Measurements from ENCODE around the gene ACTR5.

The ACTR5 gene

GRCh38 chr20:38757145-38757775 is 9.0 kb downstream of the ACTR5 start:
- H3K36me3 ChIP-seq (ENCODE audit: control insufficient read depth in 2 of 2, insufficient read depth in 1 of 2, low read length in 2 of 2) = peaks cover 3 to 70% of the 10 kb centered on the region in 2 experiments
- ChIA-PET CTCF (interaction anchor here (0.6 to 1.7 kb wide), 3 partner anchors 108 to 232 kb away, joined by 3 to 5 read pairs (median 3); no protein-coding TSS in a partner anchor), POLR2A (no interaction called here)
- TF ChIP-seq ZNF341 (tag by site-specific recombination; IDR thresholded peaks at IDR 0.05; ENCODE audit: low read depth) (no peak), ZBTB48 (tag by site-specific recombination; IDR thresholded peaks at IDR 0.05) (no peak), ZNF132 (tag by site-specific recombination; IDR thresholded peaks at IDR 0.05; ENCODE audit: borderline replicate concordance) (no peak), ZNF76 (tag by site-specific recombination; IDR thresholded peaks at IDR 0.05; ENCODE audit: borderline replicate concordance, low read depth) (no peak), ZNF266 (tag by site-specific recombination; IDR thresholded peaks at IDR 0.05; ENCODE audit: low read depth) (no peak), ZNF677 (tag by site-specific recombination; IDR thresholded peaks at IDR 0.05) (no peak), ZNF112 (tag by site-specific recombination; IDR thresholded peaks at IDR 0.05) (no peak), ZNF24 (tag by site-specific recombination; IDR thresholded peaks at IDR 0.05) (no peak), AEBP2 (tag by site-specific recombination; IDR thresholded peaks at IDR 0.05; ENCODE audit: borderline replicate concordance) (no peak), ZNF600 (tag by site-specific recombination; IDR thresholded peaks at IDR 0.05) (no peak), ZNF302 (tag by site-specific recombination; IDR thresholded peaks at IDR 0.05; ENCODE audit: low read depth) (no peak)
- H3K4me3 ChIP-seq (ENCODE audit: low read depth, low read length) = no peak overlapping the region
- no peak overlapping the region for H3K27ac ChIP-seq (ENCODE audit: extremely low read depth, low read depth, low read length)
- H3K4me1 ChIP-seq (ENCODE audit: control insufficient read depth, insufficient read depth, low read length) = no peaks in the 10 kb centered on the region
- H3K9me3 ChIP-seq (ENCODE audit: control insufficient read depth, insufficient read depth, low read depth, low read length) = no peaks in the 10 kb centered on the region

GRCh38 chr20:38759106-38759505 is 10.8 kb downstream of the ACTR5 start:
- H3K4me3 ChIP-seq (ENCODE audit: low read depth, low read length) = no peak overlapping the region
- no peak overlapping the region for H3K27ac ChIP-seq (ENCODE audit: extremely low read depth, low read depth, low read length)
- ChIA-PET POLR2A (no interaction called here), CTCF (interaction anchor here (0.6 to 1.1 kb wide), 3 partner anchors 23 to 538 kb away, joined by 3 to 4 read pairs (median 3); no protein-coding TSS in a partner anchor)
- H3K36me3 ChIP-seq (ENCODE audit: control insufficient read depth in 2 of 2, insufficient read depth in 1 of 2, low read length in 2 of 2) = peaks cover 0 to 78% of the 10 kb centered on the region in 2 experiments; a peak in 2 of 3 replicates
- H3K9me3 ChIP-seq (ENCODE audit: control insufficient read depth, insufficient read depth, low read depth, low read length) = no peaks in the 10 kb centered on the region
- H3K4me1 ChIP-seq (ENCODE audit: control insufficient read depth, insufficient read depth, low read length) = no peaks in the 10 kb centered on the region
- no peak for TF ChIP-seq TCF7L2 (IDR thresholded peaks at IDR 0.05; ENCODE audit: borderline replicate concordance, low read depth, low read length)
- TF ChIP-seq ZNF704 (tag by site-specific recombination; IDR thresholded peaks at IDR 0.05) = no peak
- TF ChIP-seq ZNF24 (tag by site-specific recombination; IDR thresholded peaks at IDR 0.05) = no peak
- TF ChIP-seq ZBTB10 (tag by site-specific recombination; IDR thresholded peaks at IDR 0.05) = no peak
- no peak for TF ChIP-seq ZBTB7A (tag by site-specific recombination; IDR thresholded peaks at IDR 0.05; ENCODE audit: low read depth)
- TF ChIP-seq ZBTB48 (tag by site-specific recombination; IDR thresholded peaks at IDR 0.05) = no peak
- TF ChIP-seq ZNF561 (tag by site-specific recombination; IDR thresholded peaks at IDR 0.05; ENCODE audit: borderline replicate concordance) = no peak
- no peak for TF ChIP-seq ZNF274 (IDR thresholded peaks at IDR 0.05; ENCODE audit: low read length)
- no peak for TF ChIP-seq ZNF274 (tag by site-specific recombination; IDR thresholded peaks at IDR 0.05; ENCODE audit: borderline replicate concordance)
- no peak for TF ChIP-seq ZBTB49 (tag by site-specific recombination; IDR thresholded peaks at IDR 0.05; ENCODE audit: low read depth)
- TF ChIP-seq PRDM10 (tag by site-specific recombination; IDR thresholded peaks at IDR 0.05) = no peak
- TF ChIP-seq YY2 (tag by site-specific recombination; IDR thresholded peaks at IDR 0.05) = no peak
- no peak for TF ChIP-seq ZNF221 (tag by site-specific recombination; IDR thresholded peaks at IDR 0.05; ENCODE audit: borderline replicate concordance)
- no peak for TF ChIP-seq EGR2 (tag by site-specific recombination; IDR thresholded peaks at IDR 0.05; ENCODE audit: low read depth)

All from HEK293 (cell line).